D721Med (cell line): Measurements from ENCODE around the gene CD40.

Source experiments
- DNase-seq: peaks from one replicate; pipeline ENCODE4 v3.0.0; 2011; ENCODE audit warnings: low spot score; ENCODE audit not compliant: insufficient read length
- FAIRE-seq: peaks from 2 replicates; lab custom pipeline; 2011; peaks lifted over from hg19 to GRCh38; lab: Jason Lieb, UNC
- CTCF ChIP-seq: IDR thresholded peaks from 2 replicates; pipeline ENCODE4 v1.5.1; 2012; ENCODE audit warnings: mild to moderate bottlenecking, control low read depth; ENCODE audit not compliant: insufficient read depth; ENCODE audit errors: missing control alignments

CD40 gene

GRCh38 chr20:46114449-46114848, 3.7 kb upstream of the CD40 start:
- TF ChIP-seq CTCF, result no peak
- FAIRE-seq, result no peak
- DNase-seq, result no peak

DNA sequence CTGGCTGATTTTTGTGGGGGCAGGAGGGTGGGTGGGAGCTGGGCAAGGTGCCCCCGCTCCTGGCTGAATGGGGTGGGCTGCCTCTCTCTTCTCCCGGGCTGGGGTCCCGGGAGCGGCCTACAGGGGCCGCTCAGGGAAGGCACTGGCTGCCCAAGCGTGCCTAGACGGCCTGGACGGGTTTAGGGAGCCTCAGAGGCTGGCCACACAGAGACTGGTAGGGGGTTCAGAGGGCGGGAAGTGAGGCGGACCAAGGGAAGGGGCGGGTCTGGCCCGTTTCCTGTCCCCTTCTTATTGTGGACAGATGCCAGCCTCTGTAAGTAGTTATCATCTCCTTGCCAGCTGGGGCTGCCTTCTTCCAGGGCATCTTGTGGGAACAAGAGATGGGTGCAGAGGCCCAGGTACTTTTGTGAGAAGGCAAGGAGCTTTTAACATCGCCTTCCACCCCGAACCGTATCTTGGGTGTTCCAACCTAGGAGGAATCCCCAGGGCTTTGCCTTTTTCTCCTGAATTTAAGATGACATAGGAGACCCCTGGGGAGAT, 437 bp downstream of the CD40 start:
- no peak for TF ChIP-seq CTCF
- no peak for DNase-seq
- no peak for FAIRE-seq

DNA sequence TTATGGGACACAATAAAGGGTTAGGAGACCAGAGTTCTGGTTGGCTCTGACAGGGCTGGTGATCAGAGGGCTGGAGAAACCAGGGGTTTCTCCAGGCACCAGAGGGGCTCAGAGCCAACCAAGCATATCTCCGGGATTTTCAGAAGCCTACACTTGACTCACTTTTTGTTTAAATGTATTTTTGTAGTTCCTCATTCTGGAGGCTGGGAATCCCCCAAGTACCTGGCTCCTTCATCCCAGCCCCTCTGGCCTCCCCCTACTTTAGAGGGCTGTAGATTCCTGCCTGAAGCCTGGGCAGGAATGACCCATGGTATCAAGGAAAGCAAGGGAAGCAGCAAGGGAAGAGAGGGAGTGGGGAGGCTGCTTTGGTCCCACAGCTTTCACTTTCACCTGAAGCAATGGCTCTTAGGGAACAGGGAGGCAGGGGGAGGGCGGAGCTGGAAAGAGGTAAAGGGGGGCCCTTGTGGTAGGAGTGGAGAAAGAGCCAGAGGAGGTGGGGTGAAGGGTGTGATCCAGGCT, 973 bp downstream of the CD40 start:
- no peak for FAIRE-seq

GRCh38 chr20:46119547-46119946, 1.4 kb downstream of the CD40 start:
- DNase-seq (no peak), FAIRE-seq (no peak)
- no peak for TF ChIP-seq CTCF

More for the DNA sequence above, 973 bp downstream of the CD40 start:
- DNase-seq, result no peak
- no peak for TF ChIP-seq CTCF

GRCh38 chr20:46120136-46120535, 2.0 kb downstream of the CD40 start:
- DNase-seq, result no peak
- no peak for TF ChIP-seq CTCF
- FAIRE-seq, result no peak

GRCh38 chr20:46121184-46121930, 3.2 kb downstream of the CD40 start:
- DNase-seq (no peak), FAIRE-seq (no peak)
- TF ChIP-seq CTCF, result no peak

DNA sequence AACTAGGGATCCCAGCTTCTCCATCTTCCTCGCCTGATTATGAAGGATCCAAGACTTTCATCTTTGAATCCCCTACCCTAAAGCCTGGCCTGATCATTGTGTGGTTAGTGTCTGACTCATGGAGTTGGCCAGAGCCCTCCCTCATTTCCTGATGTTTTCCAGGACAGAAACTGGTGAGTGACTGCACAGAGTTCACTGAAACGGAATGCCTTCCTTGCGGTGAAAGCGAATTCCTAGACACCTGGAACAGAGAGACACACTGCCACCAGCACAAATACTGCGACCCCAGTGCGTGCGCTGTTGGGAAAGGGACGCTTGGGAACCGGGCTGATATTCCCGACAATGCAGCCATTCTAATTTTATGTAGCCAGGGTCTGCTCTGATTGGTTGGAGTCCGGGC, 4.0 kb downstream of the CD40 start:
- no peak for DNase-seq
- FAIRE-seq, result no peak

More for the DNA sequence above, 4.0 kb downstream of the CD40 start:
- no peak for TF ChIP-seq CTCF
